Testis (tissue), 2 donors: ENCODE results near the gene RNF126.

Experiments
- CTCF ChIP-seq, 3 experiments: fragments of 450-650 bp in 2 of 3; fragments of 200-600 bp in 1 of 3; sonication (generic) in 1 of 3; IDR thresholded peaks; one replicate each; pipeline ENCODE4 v1.5.1; 2016 to 2019; ENCODE audit warnings: antibody characterized with exemption in 3 of 3, mild to moderate bottlenecking in 2 of 3, moderate library complexity in 1 of 3
- POLR2A ChIP-seq: fragments of 450-650 bp; IDR thresholded peaks from one replicate; pipeline ENCODE4 v1.6.1; 2017; ENCODE audit warnings: antibody characterized with exemption, mild to moderate bottlenecking, moderate library complexity

DNA sequence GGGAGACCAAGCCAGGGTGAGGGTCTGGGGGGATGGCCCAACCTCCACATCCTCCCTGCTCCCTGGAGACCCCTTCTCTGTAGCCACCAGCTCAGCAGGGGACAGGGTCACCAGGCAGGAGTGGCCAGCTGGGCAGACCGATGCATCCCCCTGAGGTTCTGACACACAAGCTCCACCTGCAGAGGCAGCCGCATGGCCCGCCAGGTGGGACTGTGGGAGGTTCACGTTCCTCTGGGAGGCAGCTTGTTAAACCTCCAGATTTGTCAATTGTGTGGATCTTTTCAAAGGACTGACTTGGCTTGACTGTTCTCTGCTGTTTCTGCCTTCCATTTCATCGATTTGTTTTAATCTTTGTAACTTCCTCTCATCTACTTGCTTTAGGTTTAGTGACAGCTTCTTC is 37.8 kb downstream of the RNF126 start:
- TF ChIP-seq CTCF (IDR thresholded peaks at IDR 0.05) (no peak), POLR2A (no peak)
